Activated gamma-delta T cell treated with Interleukin-2 at 50 U/mL for 16 hours (primary cell): ENCODE results near the gene THRA.

Experiments used
- DNase-seq: peaks from one replicate; pipeline ENCODE4 v3.0.0-alpha.2; 2020

Gene THRA

DNA sequence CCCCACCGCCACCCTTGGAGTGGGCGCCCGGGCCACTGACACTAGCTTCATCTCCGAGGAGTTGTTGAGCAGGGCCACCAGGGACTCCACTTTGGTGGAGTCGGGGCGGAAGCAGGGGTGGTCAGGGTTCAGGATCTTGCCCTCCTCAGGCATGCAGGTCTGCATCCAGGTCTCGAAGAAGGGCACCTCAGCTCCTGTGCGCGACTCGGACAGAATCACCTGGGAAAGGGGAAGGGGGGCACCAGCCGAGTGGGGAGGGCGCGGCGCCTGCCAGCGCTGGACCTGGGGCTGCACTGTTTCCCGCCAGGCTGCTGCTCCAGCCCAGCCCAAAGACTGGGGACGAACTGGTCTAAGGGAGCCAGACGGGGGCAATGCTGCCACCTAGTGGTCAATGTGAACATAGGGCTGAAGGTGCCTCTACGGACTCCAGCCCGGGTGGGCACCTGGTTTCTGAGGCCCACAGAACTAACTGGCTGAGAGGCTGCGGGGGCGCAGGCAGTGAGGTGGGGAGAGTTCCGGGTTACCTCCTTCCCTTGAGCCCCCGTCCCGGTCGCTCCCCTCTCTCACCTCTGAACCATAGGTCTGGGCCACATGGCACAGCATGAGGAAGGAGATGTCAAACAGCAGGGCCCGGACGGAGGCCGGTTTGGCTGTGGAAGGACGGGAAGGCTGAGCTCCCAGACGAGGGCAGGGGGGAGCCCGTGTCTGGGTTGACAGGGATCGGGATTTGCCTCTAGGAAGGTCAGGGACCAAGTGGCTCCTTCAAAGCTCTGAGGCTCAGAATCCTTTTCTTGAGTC is 35.8 kb upstream of the THRA start:
- DNase-seq = peak; percentile 80

DNA sequence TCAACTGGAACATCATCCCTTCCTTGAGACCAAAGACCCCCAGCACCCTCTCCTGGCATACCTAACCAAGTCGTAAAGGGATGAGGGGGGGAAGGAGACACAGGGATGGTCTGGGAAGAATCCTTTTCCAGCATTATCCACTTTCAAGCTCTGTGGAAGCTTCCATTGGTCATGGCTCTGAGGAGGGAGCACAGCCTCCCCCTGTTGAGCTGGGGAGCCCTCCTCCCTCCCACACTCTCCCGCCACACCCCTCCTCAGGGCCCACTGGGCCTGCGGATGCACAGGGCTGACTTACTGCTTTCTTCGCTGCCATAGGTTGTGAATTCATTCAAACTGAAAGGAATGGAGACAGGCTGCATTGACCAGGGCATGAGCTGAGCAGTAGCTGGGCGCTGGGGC is 35.2 kb upstream of the THRA start:
- DNase-seq = no peak

DNA sequence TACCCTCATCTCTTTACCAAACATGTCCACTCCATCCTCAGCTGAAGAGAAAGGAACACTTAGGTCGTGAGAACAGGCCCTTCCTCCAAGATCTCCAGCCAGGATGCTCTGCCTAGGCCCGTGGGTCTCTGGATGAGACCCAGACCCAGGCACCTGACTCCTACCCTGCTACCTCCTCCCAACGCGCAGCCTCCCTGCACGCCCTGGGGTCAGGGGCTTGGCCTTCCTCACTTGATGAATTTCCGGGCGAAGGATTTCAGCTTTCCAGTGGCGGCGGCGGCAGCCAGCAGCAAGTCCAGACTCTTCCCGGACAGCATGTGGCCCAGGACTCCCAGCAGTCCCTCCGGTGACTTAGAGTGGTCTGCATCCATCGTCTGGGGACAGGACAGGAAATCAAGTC is 34.2 kb upstream of the THRA start:
- no peak for DNase-seq

DNA sequence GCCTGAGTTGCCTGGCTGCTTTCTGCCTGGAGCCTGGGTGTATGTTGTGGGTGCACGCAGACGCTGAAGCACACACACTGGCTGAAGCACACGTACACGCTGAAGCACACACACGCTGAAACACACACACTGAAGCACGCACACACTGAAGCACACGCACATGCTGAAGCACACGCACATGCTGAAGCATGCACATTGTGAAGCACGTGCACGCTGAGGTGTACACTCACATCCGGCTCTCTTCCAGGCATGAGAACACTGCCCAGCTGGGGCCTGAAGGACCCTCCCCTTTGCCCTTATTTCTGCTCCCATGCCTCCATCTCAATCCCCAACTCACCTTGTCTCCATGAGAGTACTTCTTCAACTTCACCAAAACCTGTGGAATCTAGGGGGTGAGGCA is 31.1 kb upstream of the THRA start:
- DNase-seq = no peak

DNA sequence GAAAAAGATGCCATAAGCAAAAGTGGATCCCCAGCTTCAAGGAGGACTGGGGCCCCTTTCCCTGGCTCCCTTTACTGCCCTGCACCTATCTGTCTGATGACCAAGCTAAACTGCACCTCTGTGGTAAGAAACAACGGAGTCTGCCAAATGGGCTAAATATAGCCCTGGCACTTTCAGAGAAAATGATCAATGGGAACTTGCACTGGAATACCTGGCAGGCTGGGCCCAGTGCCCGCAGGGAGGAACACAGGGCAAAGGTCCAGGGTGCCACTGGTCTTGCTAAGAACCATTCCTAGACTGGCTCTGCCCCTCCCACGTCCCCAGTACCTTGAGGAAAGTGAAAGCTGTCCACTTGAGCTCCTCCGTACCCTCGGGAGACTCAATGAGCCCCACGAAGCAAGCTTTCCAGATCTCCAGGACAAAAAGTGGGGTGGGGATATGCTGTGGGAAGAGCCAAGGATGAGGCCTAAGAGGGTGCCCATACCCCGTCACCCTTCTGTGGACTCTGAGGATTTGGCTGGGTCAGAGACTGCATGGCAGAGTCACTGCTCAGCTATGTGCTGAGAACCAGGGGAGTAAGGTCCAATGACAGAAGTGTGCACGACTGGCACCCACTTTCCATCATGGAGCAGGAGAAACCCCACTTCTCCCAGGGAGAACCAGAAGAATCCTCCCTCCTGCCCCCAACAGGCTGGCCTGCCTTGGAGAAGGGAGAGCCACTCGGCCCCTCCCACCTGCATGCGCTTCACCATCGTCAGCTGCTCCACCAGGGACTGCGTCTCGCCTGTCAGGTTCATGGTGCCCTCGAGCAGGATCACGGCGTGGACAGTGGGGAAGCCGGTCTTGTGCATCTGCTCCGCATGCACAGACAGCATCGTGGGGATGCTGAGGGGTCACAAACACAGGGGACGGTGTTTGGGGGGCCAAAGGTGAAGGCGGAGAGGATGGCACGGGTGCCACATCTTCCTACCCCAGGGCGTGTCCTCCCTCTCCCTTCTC is 30.1 kb upstream of the THRA start:
- DNase-seq = no peak

DNA sequence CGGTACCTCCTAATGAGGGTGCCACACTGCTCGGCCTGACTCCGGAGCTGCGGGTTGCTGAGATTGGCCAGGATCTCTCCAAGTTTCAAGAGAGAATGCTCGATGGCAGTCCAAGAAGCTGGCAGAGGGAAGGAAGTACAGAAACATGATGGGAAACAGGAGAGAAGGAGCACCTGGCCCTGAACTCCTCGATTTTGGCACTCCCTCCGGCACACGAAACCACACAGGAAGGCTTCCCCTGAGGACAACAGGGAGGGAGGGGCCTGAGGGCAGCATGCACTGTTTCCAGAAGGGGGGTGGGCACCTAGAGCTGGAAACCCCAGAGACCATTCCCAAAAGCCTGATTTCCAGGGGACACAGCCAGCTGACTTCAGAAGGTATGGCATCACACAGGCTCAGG is 29.4 kb upstream of the THRA start:
- DNase-seq = no peak

DNA sequence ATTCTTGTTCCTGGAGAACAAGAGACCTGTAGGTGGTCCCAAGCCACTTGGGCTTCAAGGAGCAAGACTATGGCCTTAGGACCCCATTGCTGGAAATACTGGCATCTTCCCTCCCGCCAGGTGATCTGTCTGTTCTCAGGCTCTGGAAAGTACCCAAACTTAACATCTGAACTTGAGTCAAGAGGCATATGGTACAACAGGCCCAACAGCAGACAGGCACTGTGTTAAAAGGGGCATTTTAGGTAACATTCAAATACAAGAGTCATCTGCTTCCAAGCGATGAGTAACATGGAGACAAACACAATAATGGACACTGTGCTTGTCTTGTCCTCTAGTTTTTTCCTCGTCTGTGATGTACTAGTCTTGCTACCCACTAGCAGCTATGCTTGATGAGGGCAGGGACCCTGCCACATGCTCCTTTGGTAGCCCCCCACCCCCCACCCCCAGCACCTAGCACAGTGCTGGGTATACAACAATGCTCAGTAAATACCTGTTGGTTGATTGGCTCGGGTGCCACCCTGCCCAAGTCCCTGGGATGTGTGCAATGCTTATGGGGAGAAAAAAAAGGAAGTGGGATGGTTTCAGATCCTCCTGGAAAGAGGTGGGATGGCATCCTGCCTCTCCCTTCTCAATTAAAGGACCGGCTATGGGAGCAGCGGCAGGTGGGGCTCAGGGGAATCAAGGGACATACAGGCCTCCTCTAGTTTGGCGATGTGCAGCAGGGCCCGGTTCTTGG is 28.2 kb upstream of the THRA start:
- no peak for DNase-seq

GRCh38 chr17:40035162-40035559 is 27.6 kb upstream of the THRA start:
- no peak for DNase-seq

GRCh38 chr17:40038882-40039513 is 23.8 kb upstream of the THRA start:
- no peak for DNase-seq

GRCh38 chr17:40041196-40041595 is 21.6 kb upstream of the THRA start:
- no peak for DNase-seq

- no peak for DNase-seq
Measured at GRCh38 chr17:40056379-40057015, 6.3 kb upstream of the THRA start.

DNA sequence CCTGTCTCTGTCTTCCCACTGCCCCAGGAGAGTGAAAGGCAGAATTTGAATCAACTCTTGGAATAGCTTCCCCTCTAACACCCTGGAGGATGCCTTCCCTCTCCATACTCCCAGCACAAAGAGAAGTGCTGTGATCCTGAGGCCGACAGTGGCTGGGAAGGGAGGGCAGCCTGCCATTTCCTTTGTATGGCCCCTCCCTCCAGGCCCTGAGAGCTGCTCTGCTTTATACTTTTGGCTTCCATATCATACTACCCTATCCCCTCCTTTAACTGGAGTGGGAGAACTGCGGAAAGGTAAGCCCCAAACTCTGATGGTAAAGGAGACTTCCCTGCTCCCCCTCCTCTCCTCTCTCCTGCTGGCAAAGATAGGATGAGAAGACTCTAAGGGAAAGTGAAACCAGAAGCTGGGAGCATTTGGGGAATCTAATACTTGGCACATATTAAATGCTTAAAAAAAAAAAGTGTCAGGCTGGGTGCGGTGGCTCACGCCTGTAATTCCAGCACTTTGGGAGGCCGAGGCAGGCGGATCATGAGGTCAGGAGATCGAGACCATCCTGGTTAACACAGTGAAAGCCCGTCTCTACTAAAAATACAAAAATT is 4.5 kb upstream of the THRA start:
- no peak for DNase-seq

DNA sequence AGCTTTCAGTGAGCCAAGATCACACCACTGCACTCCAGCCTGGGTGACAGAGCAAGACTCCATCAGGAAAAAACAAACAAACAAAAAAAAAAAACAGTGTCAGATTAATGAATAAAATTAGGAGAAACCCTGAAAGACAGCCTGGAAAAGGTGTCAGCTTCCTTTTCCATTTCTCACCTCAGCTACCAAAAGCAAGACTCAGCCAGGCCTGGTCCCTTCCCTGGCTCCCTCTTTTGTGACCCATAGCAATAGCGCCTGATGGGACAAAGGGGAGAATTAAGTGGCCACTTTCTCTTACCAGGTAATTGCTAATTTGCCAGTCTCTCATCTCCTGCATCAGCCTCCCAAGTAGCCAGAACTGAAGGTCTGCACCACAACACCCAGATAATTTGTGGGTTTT is 3.9 kb upstream of the THRA start:
- no peak for DNase-seq

DNA sequence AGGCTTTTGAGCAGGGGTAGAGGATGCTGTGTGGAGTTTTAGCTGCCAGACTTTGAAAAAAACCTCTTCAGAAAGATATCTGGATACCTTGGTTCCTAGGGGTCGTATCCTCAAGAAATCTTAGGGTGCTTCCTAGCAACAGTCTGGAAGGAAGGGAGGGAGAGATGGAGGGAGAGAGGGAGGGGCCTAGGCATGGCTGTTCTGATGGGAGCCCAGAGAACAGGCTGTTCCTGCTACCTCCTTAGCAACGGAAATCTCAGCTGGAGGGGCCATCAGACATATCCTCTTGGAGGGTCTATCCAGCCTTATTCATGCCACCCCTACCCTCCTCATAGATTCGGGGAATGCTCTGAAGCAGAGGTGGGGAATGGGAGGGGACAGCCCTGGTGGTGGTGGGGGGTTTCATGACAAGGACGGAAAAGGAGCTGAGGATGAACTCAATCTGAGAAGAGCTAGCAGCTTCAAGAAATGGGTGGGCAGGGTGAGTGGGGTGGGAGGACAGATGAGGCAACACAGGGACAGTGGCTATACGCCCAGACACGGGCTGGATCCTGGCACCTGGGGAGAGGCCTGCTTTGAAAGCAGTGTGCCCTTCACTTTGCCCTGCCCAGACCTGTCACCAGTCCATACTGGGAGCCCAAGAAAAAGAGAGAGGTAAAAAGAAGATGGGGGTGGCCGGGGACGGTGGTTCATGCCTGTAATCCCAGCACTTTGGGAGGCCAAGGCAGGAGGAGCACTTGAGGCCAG is 2.9 kb upstream of the THRA start:
- no peak for DNase-seq

GRCh38 chr17:40060887-40061608 is 1.7 kb upstream of the THRA start:
- DNase-seq = no peak

DNA sequence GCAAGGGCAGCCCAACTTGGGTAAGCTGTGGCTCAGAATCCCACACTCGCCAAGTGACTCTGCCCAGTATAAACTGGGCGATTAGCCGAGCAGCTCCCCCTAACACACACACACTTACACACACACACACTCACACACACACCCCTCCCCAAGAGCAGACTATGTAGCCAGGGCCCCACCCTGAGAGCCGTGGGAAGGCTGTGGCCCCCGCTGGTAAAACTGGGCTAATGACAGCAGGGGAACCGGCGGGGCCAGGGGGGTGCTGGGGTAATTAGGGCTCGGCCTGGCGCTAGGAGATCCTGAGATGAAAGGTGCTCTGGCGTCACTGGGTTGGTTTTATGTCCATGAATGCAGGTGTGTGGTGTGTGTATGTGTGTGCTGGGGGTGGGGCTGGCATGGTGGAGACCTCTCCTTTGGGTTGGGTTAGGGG is 1.1 kb upstream of the THRA start:
- no peak for DNase-seq

DNA sequence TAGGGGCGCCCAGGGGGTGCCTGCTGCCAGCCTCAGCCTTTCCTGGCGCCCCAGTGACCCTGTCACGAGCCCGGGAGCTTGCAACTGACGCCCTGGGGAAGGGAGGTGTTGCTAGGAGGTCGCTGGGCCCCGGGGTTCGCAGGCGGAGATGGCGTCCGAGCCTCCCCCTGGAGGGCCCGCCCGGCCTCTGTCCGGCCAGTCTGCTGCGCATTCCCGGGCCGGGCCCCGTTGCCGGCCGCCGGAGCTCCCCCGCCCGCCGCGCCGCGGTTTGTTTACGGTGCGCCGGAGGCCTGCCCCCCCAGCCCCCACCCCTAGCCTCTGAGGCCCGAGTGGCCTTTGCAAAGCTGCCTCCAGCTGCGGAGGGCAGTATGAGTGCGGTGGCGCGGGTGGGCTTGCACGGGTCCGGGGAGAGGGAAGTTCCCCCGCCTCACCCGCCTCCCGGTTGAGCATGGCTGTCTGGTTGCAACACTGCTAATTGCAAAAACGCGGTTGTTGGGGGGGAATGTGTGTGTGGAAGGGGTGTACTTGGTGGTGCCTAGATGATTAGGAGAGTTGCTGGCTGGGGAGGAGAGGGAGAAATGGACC is 514 bp downstream of the THRA start:
- DNase-seq = no peak

DNA sequence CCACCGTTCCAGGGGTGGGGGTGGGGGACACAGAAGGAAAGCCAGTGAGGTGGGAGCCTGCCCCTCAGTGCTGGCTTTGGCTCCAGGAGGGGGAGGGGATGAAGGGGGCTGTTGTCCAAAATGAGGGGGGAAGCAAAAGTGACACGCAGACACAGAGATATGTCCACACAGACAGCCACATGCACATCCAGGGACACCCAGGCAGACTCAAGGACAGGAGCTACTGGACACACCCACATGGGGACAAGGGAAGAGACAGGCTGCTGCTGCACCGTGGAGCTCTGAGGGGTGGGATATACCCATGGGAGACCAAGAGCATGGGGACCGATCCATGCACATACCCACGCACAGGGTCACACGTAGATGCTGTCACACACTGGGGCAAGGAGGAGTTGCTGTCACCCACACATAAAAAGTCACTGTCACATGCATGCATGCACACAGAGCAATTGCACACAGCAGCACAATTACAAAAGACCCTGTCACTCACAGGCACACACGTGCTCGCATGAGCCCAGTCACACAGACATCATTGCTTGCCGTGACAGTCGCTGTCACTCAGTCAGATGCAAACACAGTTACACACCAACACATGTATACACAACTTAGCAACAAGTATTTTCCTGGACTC is 1.3 kb downstream of the THRA start:
- no peak for DNase-seq

- DNase-seq = no peak
Measured at GRCh38 chr17:40064971-40065768, 2.4 kb downstream of the THRA start.
